Measurements from ENCODE around the gene FBN3.
"Not testable (repeated sequence)": the region's sequence is repeated elsewhere in the genome, so short reads cannot be mapped to it uniquely, and the experiment has no call there.

Gene FBN3

DNA sequence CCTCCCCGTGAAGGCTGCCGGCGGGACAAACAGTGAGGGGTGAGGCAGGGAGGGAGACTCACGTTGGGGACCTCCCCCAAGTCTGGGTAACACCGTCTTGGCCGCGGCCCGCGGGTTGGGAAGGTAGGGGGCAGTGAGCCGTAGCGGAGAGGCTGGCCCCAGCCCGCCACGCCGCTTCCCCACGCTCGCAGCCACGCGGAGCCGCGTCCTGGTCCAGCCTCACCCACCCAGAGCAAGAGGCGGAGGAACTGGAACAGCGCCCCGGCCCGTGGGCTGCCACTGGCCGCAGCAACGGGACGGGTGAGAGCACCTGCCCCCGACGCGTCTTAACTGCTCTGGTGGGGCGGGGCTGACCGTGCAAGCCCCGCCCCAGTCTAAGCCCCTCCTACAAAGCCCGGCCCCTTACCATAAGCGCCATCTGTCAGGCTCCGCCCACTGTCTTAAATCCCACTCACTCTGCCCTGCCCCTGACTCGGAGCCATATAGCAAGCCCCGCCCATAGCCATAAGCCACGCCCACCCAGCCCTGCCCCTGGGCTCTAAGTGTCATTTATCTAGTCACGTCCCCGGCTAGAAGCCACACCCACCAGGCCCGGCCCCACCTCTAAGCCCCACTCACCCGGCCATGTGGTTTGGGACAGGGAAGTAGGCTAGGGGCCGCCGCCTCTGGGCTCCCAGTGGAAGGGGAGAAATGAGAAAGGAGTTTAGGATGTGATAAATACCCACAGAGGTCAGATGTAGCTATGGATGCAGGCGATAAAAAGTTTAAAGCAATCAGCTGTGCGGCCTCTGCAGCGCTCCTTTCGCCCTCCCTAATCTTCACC is 98.9 kb downstream of the FBN3 start:
- peak; percentile 97 for DNase-seq

DNA sequence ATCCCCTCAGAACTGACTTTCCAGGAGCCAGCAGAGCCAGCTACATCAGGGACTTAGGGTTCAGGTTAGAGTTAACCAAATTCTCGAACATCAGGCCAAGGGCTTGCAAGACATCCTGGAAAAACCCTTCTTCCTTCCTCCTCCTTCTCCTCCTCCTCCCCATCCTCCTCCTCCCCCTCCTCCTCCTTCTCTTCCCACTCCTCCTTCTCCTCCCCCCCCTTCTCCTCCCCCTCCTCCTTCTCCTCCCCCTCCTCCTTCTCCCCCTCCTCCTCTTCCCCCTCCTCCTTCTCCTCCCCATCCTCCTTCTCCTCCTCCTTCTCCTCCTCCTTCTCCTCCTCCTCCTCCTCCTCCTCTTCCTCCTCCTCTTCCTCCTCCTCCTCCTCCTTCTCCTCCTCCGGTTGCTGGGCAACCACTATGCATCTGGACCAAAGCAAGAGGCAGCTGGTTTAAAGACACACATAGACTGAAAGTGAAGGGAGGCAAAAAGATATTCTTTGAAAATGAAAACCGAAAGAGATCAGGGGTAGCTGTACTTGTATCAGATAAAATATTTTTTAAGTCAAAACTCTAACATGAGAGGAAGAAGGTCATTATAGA is 102.7 kb downstream of the FBN3 start:
- no peak for DNase-seq

GRCh38 chr19:8045872-8046568 is 103.4 kb downstream of the FBN3 start:
- DNase-seq = no peak

DNA sequence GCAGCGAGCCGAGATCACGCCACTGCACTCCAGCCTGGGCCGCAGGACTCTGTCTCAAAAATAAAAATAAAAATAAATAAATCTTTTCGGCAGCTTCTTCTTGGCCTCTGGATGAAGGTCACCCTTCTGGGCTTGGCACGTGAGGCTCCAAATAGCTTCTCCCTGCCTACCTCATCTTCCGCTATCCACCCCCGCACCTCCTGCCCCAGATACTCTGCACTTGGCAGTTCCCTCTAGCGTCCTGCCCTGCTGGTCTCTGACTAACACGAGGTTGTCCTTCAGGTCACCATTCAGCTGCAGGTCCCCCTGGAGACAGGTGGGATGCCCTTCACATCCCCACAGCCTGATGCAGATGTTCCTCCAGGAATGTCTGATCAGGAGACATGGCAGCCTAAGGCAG is 105.4 kb downstream of the FBN3 start:
- no peak for DNase-seq

GRCh38 chr19:8042900-8043299 is 106.5 kb downstream of the FBN3 start:
- DNase-seq = no peak

DNA sequence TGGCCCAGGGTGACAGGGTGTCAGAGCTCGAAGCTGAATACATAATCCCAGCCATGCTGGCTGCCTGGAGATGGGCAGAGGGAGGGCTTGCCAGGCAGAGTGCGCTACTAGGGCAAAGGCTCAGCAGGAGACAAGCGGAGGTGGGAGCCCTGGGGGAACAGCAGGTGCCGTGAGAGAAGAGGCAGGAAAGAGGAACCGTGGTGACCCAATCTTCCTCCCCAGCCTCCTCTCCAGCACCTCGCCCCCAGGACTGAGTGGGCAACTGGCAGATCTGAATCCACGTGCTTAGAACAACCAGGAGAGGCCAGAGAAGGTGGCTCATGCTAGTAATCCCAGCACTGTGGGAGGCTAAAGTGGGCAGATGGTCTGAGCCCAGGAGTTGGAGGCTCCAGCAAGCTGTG is 107.9 kb downstream of the FBN3 start:
- DNase-seq = no peak

DNA sequence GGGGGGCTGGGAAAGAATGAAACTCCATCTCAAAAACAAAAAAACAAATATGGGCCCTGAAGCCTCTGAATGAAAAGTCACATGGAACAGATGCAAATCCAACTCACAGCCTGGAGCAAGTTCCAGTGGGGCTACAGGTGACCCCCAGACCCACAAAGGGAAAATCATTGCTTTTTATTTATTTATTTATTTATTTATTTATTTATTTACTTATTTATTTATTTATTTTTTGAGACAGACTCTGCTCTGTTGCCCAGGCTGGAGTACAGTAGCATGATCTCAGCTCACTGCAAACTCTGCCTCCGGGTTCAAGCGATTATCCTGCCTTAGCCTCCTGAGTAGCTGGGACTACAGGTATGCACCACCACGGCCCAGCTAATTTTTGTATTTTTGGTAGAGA is 110.2 kb downstream of the FBN3 start:
- DNase-seq = no peak

GRCh38 chr19:8038815-8039214 is 110.6 kb downstream of the FBN3 start:
- no peak for DNase-seq

- no peak for DNase-seq
Measured at GRCh38 chr19:8036434-8037099, 112.8 kb downstream of the FBN3 start.

DNA sequence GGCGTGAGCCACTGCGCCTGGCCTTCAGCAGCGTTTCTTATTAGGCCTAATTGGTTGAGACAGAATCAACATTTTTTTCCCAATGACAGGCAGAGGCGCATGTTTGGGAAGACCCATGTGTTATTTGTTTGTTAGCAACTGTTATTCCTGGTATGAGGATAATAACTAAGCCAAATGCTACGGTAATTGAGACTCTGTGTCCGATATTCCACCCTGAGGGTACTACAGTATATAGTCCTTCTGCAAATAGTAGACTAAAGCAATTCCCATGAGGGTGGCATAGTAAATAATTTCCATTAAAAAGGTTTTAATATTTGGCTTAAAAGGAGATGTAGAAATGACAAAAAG is 115.2 kb downstream of the FBN3 start:
- no peak for DNase-seq

GRCh38 chr19:8033287-8034177 is 115.9 kb downstream of the FBN3 start:
- not testable (repeated sequence) for DNase-seq

GRCh38 chr19:8030960-8031359 is 118.4 kb downstream of the FBN3 start:
- DNase-seq = no peak

DNA sequence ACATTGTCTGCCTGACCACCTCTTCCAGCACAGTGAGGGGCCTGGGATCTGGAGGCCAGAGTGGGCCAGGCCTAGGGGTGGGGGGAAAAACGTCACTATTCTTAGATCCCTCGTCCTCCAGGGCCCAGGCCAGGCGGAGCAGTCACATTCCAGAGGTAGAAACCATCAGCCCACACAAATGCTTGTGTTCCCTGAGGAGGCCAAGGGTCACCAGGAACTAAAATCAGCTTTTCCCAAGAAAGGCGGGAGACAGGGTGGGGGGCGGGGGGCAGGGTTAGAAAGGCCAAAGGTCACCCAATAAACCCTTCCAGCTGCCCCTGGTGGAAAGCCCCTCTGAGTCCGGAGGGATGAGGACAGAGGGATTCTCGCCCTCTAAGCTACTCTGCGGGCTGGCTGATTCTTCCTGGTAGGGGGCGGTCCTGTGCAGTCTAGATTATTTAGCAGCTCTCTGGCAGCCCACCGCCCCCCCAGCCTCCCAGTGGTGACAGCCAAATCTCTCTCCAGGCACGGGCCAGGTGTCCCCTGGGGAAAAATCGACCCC is 120.4 kb downstream of the FBN3 start:
- DNase-seq = no peak

GRCh38 chr19:8025316-8025715 is 124.1 kb downstream of the FBN3 start:
- DNase-seq = no peak

GRCh38 chr19:8024256-8024655 is 125.1 kb downstream of the FBN3 start:
- not testable (repeated sequence) for DNase-seq

GRCh38 chr19:8023371-8023770 is 126.0 kb downstream of the FBN3 start:
- DNase-seq = no peak

- DNase-seq = no peak
Measured at GRCh38 chr19:8022275-8022674, 127.1 kb downstream of the FBN3 start.

DNA sequence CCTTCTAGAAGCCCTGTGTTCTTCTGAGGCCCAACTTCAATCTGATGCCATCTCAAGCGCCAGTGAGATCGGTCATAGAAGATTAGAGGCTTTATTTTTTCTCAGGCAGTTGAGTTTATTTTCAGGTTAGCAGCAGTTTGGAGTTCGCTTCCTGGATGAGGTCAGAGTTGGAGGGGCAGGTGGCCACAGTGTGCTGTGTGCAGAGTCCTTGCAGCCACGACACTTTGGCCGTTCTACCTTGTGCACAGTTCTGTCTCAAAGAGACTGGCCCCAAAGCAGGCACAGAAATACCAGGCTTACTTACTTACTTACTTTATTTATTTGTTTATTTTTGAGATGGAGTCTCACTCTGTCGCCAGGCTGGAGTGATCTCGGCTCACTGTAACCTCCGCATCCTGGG is 128.0 kb downstream of the FBN3 start:
- DNase-seq = no peak

GRCh38 chr19:8020681-8021080 is 128.7 kb downstream of the FBN3 start:
- DNase-seq = no peak

- DNase-seq = no peak
Measured at GRCh38 chr19:8017808-8018207, 131.6 kb downstream of the FBN3 start.
